Effector memory CD4-positive, alpha-beta T cell (primary cell): ENCODE results near the gene CYP2A6.
"Not testable (repeated sequence)": the region's sequence is repeated elsewhere in the genome, so short reads cannot be mapped to it uniquely, and the experiment has no call there.

ENCODE experiments used
- DNase-seq, 3 donors: peaks; one replicate each; pipeline ENCODE4 v3.0.0-alpha.2; 2020
- H3K27ac ChIP-seq: 2 replicates; pipeline ENCODE4 v1.7.0; 2013; ENCODE audit warnings: mild to moderate bottlenecking, low read length, moderate library complexity; ENCODE audit not compliant: insufficient read depth, poor library complexity, severe bottlenecking
- H3K27me3 ChIP-seq: replicated peaks from 2 replicates; pipeline ENCODE4 v1.7.0; 2013; ENCODE audit warnings: mild to moderate bottlenecking, low read length; ENCODE audit not compliant: insufficient read depth, control insufficient read depth, poor library complexity, severe bottlenecking
- H3K36me3 ChIP-seq: 2 replicates; pipeline ENCODE4 v1.7.0; 2013; ENCODE audit warnings: mild to moderate bottlenecking, low read length, moderate library complexity; ENCODE audit not compliant: control insufficient read depth, insufficient read depth
- H3K4me1 ChIP-seq: 2 replicates; pipeline ENCODE4 v1.7.0; 2013; ENCODE audit warnings: low read length, mild to moderate bottlenecking; ENCODE audit not compliant: control insufficient read depth, insufficient read depth, poor library complexity, severe bottlenecking
- H3K4me3 ChIP-seq: 2 replicates; pipeline ENCODE4 v1.7.0; 2013; ENCODE audit warnings: low read length, low read depth, mild to moderate bottlenecking; ENCODE audit not compliant: insufficient read depth, poor library complexity, severe bottlenecking
- H3K9me3 ChIP-seq: 2 replicates; pipeline ENCODE4 v1.7.0; 2013; ENCODE audit warnings: mild to moderate bottlenecking, low read length, moderate library complexity; ENCODE audit not compliant: control insufficient read depth

The CYP2A6 gene

DNA sequence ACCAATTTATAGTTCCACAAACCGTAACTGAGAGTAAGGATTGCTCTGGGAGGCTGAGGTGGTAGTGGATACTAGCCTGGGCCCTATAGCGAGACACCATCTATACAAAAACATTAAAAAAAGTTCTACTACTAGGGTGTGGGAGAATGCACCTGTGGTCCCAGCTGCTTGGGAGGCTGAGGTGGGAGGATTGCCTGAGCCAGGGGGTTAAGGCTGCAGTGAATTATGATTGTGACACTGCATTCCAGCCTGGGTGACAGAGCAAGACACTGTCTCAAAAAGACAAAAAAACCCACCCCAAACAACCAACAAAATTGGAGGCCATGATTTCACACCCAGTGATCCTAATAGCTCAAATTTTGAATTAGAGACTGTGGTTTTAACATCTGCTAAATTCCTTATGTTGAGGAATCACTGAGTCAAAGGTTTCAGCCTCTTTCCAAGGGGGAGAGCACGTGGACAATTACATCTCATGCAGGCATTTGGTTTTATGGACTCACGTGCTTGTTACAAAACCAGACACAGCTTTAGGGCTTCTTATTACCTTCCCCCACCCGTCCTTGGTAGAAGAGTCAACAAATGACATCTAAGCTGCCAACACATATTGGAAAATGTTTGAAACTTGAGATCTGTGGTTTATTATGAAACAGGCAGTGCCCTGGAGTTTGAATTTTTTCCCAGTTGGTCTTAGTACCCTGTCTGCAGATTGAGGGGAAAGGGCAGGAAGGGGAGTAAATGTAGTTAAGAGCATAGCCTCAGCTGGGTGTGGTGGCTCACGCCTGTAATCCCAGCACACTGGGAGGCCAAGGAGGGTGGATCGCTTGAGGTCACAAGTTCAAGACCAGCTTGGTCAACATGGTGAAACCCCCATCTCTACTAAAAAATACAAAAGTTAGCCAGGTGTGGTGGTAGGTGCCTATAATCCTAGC lies 18.5 kb downstream of the CYP2A6 start:
- H3K27me3 ChIP-seq = no peaks in the 10 kb centered on the region
- H3K27ac ChIP-seq = no peak overlapping the region
- no peaks in the 10 kb centered on the region for H3K9me3 ChIP-seq
- no peaks in the 10 kb centered on the region for H3K36me3 ChIP-seq
- no peak overlapping the region for H3K4me3 ChIP-seq
- no peak for DNase-seq
- peaks cover 3% of the 10 kb centered on the region for H3K4me1 ChIP-seq

GRCh38 chr19:40830741-40831140 lies 19.5 kb downstream of the CYP2A6 start:
- not testable (repeated sequence) for H3K27ac ChIP-seq, H3K9me3 ChIP-seq, H3K4me3 ChIP-seq, DNase-seq, H3K36me3 ChIP-seq, H3K27me3 ChIP-seq, H3K4me1 ChIP-seq

DNA sequence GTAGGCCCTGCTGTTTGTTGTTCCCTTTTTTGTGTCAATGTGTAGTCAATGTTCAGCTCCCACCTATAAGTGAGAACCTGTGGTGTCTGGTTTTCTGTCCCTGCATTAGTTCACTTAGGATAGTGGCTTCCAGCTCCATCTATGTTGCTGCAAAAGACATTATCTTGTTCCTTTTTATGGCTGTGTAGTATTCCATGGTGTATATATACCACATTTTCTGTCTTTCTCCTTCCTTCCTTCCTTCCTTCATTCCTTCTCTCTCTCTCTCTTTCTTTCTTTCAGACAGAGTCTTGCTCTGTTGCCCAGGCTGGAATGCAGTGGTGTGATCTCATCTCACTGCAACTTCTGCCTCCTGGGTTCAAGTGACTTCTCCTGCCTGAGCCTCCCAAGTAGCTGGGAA lies 21.0 kb downstream of the CYP2A6 start:
- Histone ChIP-seq H3K36me3 (no peaks in the 10 kb centered on the region), H3K4me1 (peaks cover 3% of the 10 kb centered on the region), H3K27me3 (no peaks in the 10 kb centered on the region), H3K27ac (no peak overlapping the region), H3K9me3 (no peaks in the 10 kb centered on the region), H3K4me3 (no peak overlapping the region)
- no peak for DNase-seq

GRCh38 chr19:40827386-40828247 lies 22.6 kb downstream of the CYP2A6 start:
- H3K27me3 ChIP-seq = no peaks in the 10 kb centered on the region
- no peak for DNase-seq
- no peaks in the 10 kb centered on the region for H3K9me3 ChIP-seq
- no peak overlapping the region for H3K4me3 ChIP-seq
- H3K4me1 ChIP-seq = peaks cover 3% of the 10 kb centered on the region
- no peak overlapping the region for H3K27ac ChIP-seq
- no peaks in the 10 kb centered on the region for H3K36me3 ChIP-seq

DNA sequence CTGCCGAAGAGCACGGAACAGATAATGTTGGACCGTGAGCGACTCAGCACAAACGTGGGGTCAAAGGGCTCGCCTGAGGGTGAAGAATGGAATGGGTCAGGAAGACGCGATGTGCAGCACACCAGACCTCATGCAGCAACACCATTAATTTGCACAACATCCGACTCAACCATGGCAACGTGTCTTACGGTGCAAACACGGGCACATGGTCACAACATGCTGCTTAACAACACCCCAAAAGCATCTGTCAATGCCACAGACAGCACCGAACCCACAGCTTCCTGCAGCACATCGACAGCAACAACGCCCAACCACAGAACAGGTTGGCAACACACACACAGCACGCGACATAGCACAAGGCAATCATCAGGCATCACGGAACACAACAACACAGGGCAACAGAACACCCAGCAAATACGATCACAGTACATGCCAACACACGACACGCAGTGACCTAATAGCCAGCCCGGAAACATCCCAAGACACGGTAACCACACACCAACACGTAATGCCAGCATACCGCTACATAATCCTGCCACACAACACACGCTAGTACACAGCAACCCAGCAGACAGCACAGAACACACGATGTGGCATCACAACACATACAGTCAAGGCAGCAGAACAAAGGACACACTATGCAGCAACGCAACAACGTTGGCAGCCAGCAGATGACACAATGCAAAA lies 23.4 kb downstream of the CYP2A6 start:
- H3K4me1 ChIP-seq = not testable (repeated sequence)
- peak; percentile 31 to 65 (median 57) for DNase-seq

DNA sequence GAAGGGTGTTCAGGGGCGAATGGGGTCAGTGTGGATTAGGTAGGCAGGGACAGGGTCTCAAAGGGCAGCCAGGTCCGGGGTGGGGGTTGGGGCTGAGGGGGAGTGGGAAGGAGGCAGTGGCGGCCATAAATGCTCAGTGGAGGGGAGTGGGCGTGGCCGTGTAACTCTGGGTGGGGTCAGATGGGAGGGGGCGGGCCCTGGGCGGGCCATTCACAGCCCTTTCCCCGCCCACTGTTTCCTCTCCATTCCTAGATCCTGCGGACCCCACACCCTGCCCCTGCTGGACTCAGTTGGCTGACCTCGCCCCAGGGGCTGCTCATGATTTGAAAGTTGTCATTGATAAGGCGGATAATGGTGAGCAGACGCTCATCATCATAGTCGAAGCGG lies 23.9 kb downstream of the CYP2A6 start:
- not testable (repeated sequence) for H3K36me3 ChIP-seq, H3K4me1 ChIP-seq, DNase-seq, H3K4me3 ChIP-seq, H3K27me3 ChIP-seq, H3K9me3 ChIP-seq, H3K27ac ChIP-seq

More for the DNA sequence above, 23.4 kb downstream of the CYP2A6 start:
- H3K27ac ChIP-seq, H3K36me3 ChIP-seq, H3K9me3 ChIP-seq, H3K4me3 ChIP-seq, H3K27me3 ChIP-seq: not testable (repeated sequence)

GRCh38 chr19:40825460-40826095 lies 24.7 kb downstream of the CYP2A6 start:
- not testable (repeated sequence) for H3K9me3 ChIP-seq, H3K4me3 ChIP-seq, H3K27ac ChIP-seq, DNase-seq, H3K36me3 ChIP-seq, H3K4me1 ChIP-seq, H3K27me3 ChIP-seq

- DNase-seq, H3K4me3 ChIP-seq, H3K36me3 ChIP-seq, H3K27ac ChIP-seq, H3K4me1 ChIP-seq, H3K27me3 ChIP-seq, H3K9me3 ChIP-seq: not testable (repeated sequence)
Measured at GRCh38 chr19:40824916-40825315, 25.3 kb downstream of the CYP2A6 start.

GRCh38 chr19:40822704-40823553 lies 27.3 kb downstream of the CYP2A6 start:
- not testable (repeated sequence) for DNase-seq, H3K4me3 ChIP-seq, H3K27me3 ChIP-seq, H3K36me3 ChIP-seq, H3K9me3 ChIP-seq, H3K27ac ChIP-seq
- peaks cover 12% of the 10 kb centered on the region for H3K4me1 ChIP-seq
